K562 (cell line): ENCODE results near the gene PSMC1.

Source experiments
- MAFK ChIP-seq: IDR thresholded peaks from 2 replicates; pipeline ENCODE4 v1.6.1; 2011; ENCODE audit warnings: low read length, improper control_type of control experiment
- RBBP5 ChIP-seq: fragments of 200-600 bp; sonication (generic); IDR thresholded peaks from 2 replicates; pipeline ENCODE4 v1.6.1; 2012; ENCODE audit warnings: borderline replicate concordance, mild to moderate bottlenecking, low read length, control low read depth, inconsistent platforms; ENCODE audit not compliant: insufficient read depth, poor library complexity, severe bottlenecking
- RCOR1 ChIP-seq, 2 experiments: IDR thresholded peaks; 2 replicates each; pipeline ENCODE4 v1.6.1; 2012; ENCODE audit warnings: low read depth in 2 of 2, low read length in 2 of 2, borderline replicate concordance in 1 of 2, improper control_type of control experiment in 1 of 2
- SMC3 ChIP-seq: conservative IDR thresholded peaks from 2 replicates; pipeline ENCODE4 v1.6.1; 2011; ENCODE audit warnings: low read depth, low read length, improper control_type of control experiment; ENCODE audit not compliant: insufficient read depth
- SREBF2 ChIP-seq: sonication (generic); formaldehyde crosslinking; IDR thresholded peaks from 2 replicates; pipeline ENCODE4 v1.4.0; 2020; ENCODE audit warnings: mild to moderate bottlenecking, missing genetic modification reagents
- ZNF24 ChIP-seq: fragments of 450-650 bp; IDR thresholded peaks from 2 replicates; pipeline ENCODE4 v1.6.1; 2016
- ZNF311 ChIP-seq: fragments of 250-450 bp; sonication (Bioruptor Pico); IDR thresholded peaks from 2 replicates; pipeline ENCODE4 v1.4.0; 2020; ENCODE audit warnings: mild to moderate bottlenecking, moderate library complexity
- TF ChIP-seq, protein P1 (sequence below): fragments of 200-800 bp; sonication (Bioruptor generic); IDR thresholded peaks from 2 replicates; pipeline ENCODE4 v1.6.1; 2017; ENCODE audit warnings: missing genetic modification characterization, missing compliant biosample characterization
- TF ChIP-seq, protein P2 (sequence below): fragments of 450-650 bp; IDR thresholded peaks from 2 replicates; pipeline ENCODE4 v1.6.1; 2016; ENCODE audit warnings: missing biosample characterization, missing genetic modification characterization
- TF ChIP-seq, protein P3 (sequence below): fragments of 150-350 bp; conservative IDR thresholded peaks from 2 replicates; pipeline ENCODE4 v1.6.1; 2014; ENCODE audit warnings: low read length

DNA sequence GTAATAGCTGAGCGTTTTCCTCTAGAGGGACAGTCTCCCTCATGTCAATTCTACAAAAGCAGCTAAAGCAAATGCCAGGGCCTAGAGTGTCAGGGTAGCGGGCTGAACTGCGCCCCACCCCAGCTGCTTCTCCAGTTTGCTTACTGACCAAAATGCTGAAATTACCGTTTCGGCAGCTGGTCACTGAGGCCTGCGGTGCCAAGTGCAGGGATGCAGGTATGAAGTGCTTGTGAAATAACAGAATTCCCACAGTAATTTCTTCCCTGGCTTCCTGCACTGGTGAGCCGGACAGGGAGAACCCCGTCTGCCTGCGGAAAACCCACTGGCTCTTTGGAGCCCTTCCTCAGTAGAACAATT is 19.1 kb downstream of the PSMC1 start:
- TF ChIP-seq ZNF311 = no peak
- TF ChIP-seq SMC3 = no peak
- TF ChIP-seq, protein P1, sequence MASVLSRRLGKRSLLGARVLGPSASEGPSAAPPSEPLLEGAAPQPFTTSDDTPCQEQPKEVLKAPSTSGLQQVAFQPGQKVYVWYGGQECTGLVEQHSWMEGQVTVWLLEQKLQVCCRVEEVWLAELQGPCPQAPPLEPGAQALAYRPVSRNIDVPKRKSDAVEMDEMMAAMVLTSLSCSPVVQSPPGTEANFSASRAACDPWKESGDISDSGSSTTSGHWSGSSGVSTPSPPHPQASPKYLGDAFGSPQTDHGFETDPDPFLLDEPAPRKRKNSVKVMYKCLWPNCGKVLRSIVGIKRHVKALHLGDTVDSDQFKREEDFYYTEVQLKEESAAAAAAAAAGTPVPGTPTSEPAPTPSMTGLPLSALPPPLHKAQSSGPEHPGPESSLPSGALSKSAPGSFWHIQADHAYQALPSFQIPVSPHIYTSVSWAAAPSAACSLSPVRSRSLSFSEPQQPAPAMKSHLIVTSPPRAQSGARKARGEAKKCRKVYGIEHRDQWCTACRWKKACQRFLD (CRISPR knock-in tag) = no peak
- no peak for TF ChIP-seq RBBP5
- TF ChIP-seq, protein P2, sequence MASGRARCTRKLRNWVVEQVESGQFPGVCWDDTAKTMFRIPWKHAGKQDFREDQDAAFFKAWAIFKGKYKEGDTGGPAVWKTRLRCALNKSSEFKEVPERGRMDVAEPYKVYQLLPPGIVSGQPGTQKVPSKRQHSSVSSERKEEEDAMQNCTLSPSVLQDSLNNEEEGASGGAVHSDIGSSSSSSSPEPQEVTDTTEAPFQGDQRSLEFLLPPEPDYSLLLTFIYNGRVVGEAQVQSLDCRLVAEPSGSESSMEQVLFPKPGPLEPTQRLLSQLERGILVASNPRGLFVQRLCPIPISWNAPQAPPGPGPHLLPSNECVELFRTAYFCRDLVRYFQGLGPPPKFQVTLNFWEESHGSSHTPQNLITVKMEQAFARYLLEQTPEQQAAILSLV (tag) = no peak
- TF ChIP-seq, protein P3, sequence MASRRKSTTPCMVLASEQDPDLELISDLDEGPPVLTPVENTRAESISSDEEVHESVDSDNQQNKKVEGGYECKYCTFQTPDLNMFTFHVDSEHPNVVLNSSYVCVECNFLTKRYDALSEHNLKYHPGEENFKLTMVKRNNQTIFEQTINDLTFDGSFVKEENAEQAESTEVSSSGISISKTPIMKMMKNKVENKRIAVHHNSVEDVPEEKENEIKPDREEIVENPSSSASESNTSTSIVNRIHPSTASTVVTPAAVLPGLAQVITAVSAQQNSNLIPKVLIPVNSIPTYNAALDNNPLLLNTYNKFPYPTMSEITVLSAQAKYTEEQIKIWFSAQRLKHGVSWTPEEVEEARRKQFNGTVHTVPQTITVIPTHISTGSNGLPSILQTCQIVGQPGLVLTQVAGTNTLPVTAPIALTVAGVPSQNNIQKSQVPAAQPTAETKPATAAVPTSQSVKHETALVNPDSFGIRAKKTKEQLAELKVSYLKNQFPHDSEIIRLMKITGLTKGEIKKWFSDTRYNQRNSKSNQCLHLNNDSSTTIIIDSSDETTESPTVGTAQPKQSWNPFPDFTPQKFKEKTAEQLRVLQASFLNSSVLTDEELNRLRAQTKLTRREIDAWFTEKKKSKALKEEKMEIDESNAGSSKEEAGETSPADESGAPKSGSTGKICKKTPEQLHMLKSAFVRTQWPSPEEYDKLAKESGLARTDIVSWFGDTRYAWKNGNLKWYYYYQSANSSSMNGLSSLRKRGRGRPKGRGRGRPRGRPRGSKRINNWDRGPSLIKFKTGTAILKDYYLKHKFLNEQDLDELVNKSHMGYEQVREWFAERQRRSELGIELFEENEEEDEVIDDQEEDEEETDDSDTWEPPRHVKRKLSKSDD = no peak
- TF ChIP-seq SREBF2 (CRISPR knock-in tag) = no peak
- TF ChIP-seq ZNF24 = no peak
- TF ChIP-seq RCOR1 (IDR thresholded peaks at IDR 0.05; ENCODE audit: borderline replicate concordance in 1 of 2, low read depth in 2 of 2, low read length in 2 of 2) = no peak
- TF ChIP-seq MAFK = no peak
